Measurements from ENCODE around the gene NAAA. TPM values are rescaled to one million over a fixed set of nuclear protein-coding genes. Genes with fewer than 3 reads are reported as not detected.

The NAAA gene
- total RNA-seq, 1 experiment from 2014 or later, result 2.7 TPM

GRCh38 chr4:75985116-75985515 is 44.3 kb upstream of the NAAA start:
- Histone ChIP-seq H3K27ac (ENCODE audit: insufficient read length, low read depth, low read length) (no peak overlapping the region), H3K4me2 (ENCODE audit: insufficient read depth, insufficient read length, low read length) (no peak overlapping the region), H3K14ac (ENCODE audit: insufficient read depth, low read length) (no peak overlapping the region), H2BK15ac (ENCODE audit: low read depth, low read length) (no peak overlapping the region), H2BK12ac (ENCODE audit: insufficient read length, low read depth, low read length) (no peak overlapping the region), H3K27me3 (ENCODE audit: insufficient read depth, low read length) (no peaks in the 10 kb centered on the region), H2BK20ac (ENCODE audit: low read depth, low read length, poor library complexity, severe bottlenecking) (no peak overlapping the region), H2AK5ac (ENCODE audit: insufficient read length, low read length) (no peak overlapping the region), H3K79me2 (ENCODE audit: insufficient read depth, low read length) (peaks cover 49% of the 10 kb centered on the region; the same call in 1 of the 2 replicates), H3K9ac (ENCODE audit: extremely low read depth, insufficient read length, low read length) (peak overlapping the region; percentile 8), H4K8ac (replicated peaks; ENCODE audit: insufficient read length, low read depth, low read length) (no peak overlapping the region), H4K91ac (ENCODE audit: insufficient read length, low read depth, low read length) (no peak overlapping the region), H2AFZ (ENCODE audit: low read length) (no peak overlapping the region), H2BK5ac (ENCODE audit: insufficient read length, low read length) (peak overlapping the region; percentile 53), H3K4me1 (ENCODE audit: insufficient read depth, low read length) (no peaks in the 10 kb centered on the region), H3K9me3 (ENCODE audit: control insufficient read depth, low read depth, low read length) (no peaks in the 10 kb centered on the region), H3K23ac (ENCODE audit: insufficient read length, low read depth, low read length) (no peak overlapping the region), H3K4ac (ENCODE audit: low read depth, low read length) (no peak overlapping the region), H2BK120ac (ENCODE audit: low read depth, low read length, poor library complexity, severe bottlenecking) (no peak overlapping the region), H3K56ac (ENCODE audit: insufficient read length, low read depth, low read length) (no peak overlapping the region), H3K23me2 (ENCODE audit: insufficient read length, low read depth, low read length, poor library complexity, severe bottlenecking) (peaks cover 4% of the 10 kb centered on the region), H4K20me1 (ENCODE audit: control insufficient read depth, insufficient read depth, insufficient read length) (no peaks in the 10 kb centered on the region), H4K5ac (ENCODE audit: insufficient read length, low read depth, low read length) (no peak overlapping the region), H3T11ph (ENCODE audit: low read length) (no peak overlapping the region), H3K79me1 (ENCODE audit: insufficient read depth, low read depth, low read length, poor library complexity, severe bottlenecking) (peaks cover 18% of the 10 kb centered on the region), H3K18ac (ENCODE audit: insufficient read length, low read depth, low read length) (no peak overlapping the region)
- H3K27ac Mint-ChIP-seq, result no peak overlapping the region
- no CpG with 5 or more reads among the region's 3 CpGs for WGBS (ENCODE audit: extremely low coverage, insufficient read length, low lambda C conversion rate)
- no peak for DNase-seq
- no peak for TF ChIP-seq CTCF (conservative IDR thresholded peaks at IDR 0.05)
- peaks cover 12 to 13% of the 10 kb centered on the region in 2 experiments for H3K4me1 Mint-ChIP-seq
- peaks cover 0 to 2% of the 10 kb centered on the region in 2 experiments; a peak in 1 of 5 replicates for H3K9me3 Mint-ChIP-seq
- H3K36me3 Mint-ChIP-seq (ENCODE audit: insufficient read depth in 1 of 3, low read depth in 3 of 3), result peaks cover 28 to 45% (median 33%) of the 10 kb centered on the region in 3 experiments
- H3K4me3 Mint-ChIP-seq, result no peak overlapping the region
- H3K27me3 Mint-ChIP-seq (ENCODE audit: low read depth), result no peaks in the 10 kb centered on the region
